Caco-2 (cell line): ENCODE results near the gene DBP. TPM values are rescaled to one million over a fixed set of nuclear protein-coding genes. Genes with fewer than 3 reads are reported as not detected.

Experiments used
- BruUV-seq: library from RNA; stranded (reverse); fragments of 400-500 nt; replicated peaks from 2 replicates; lab custom pipeline; 2021; lab: Mats Ljungman, UMichigan
- CTCF ChIA-PET: fragments of 300-600 bp; sonication (Branson Sonifier 250); formaldehyde crosslinking; loops from one replicate; lab custom pipeline; 2022; ENCODE audit warnings: antibody characterized with exemption; lab: Charles Lee
- POLR2A ChIA-PET: fragments of 300-600 bp; sonication (Branson Sonifier 250); formaldehyde crosslinking; loops from one replicate; lab custom pipeline; 2022; ENCODE audit warnings: antibody characterized with exemption; lab: Charles Lee
- DNase-seq, 2 experiments: peaks; one replicate each; pipeline versions ENCODE4 v3.0.0 to v3.0.0-alpha.2; 2020 to 2022
- H3K27me3 ChIP-seq: replicated peaks from 2 replicates; pipeline ENCODE4 v1.6.0; 2011; ENCODE audit warnings: low read length; ENCODE audit not compliant: control insufficient read depth, insufficient read depth
- H3K36me3 ChIP-seq: 2 replicates; pipeline ENCODE4 v1.5.1; 2011; ENCODE audit warnings: low read length; ENCODE audit not compliant: control insufficient read depth, insufficient read depth
- H3K4me1 ChIP-seq: fragments of 250-450 bp; sonication (Bioruptor Pico); 2 replicates; pipeline ENCODE4 v1.5.1; 2020; ENCODE audit warnings: mild to moderate bottlenecking
- H3K4me3 ChIP-seq: 2 replicates; pipeline ENCODE4 v1.5.1; 2011; ENCODE audit warnings: low read depth, mild to moderate bottlenecking, control low read depth, low read length
- H3K9me3 ChIP-seq: fragments of 250-450 bp; sonication (Bioruptor Pico); 2 replicates; pipeline ENCODE4 v1.5.1; 2020; ENCODE audit warnings: mild to moderate bottlenecking, moderate library complexity
- H3K27ac Mint-ChIP-seq: one replicate; pipeline ENCODE4 v1.8.0; 2022; ENCODE audit warnings: mixed read lengths; ENCODE audit not compliant: unreplicated experiment
- H3K27me3 Mint-ChIP-seq: one replicate; pipeline ENCODE4 v1.8.0; 2022; ENCODE audit warnings: mixed read lengths; ENCODE audit not compliant: insufficient read depth, unreplicated experiment
- H3K36me3 Mint-ChIP-seq: one replicate; pipeline ENCODE4 v1.8.0; 2022; ENCODE audit warnings: mild to moderate bottlenecking, mixed read lengths; ENCODE audit not compliant: insufficient read depth, unreplicated experiment
- H3K4me1 Mint-ChIP-seq: one replicate; pipeline ENCODE4 v1.8.0; 2022; ENCODE audit warnings: low read depth, mixed read lengths; ENCODE audit not compliant: unreplicated experiment
- H3K4me3 Mint-ChIP-seq: one replicate; pipeline ENCODE4 v1.8.0; 2022; ENCODE audit warnings: mild to moderate bottlenecking, moderate library complexity, mixed read lengths; ENCODE audit not compliant: unreplicated experiment
- H3K9me3 Mint-ChIP-seq: one replicate; pipeline ENCODE4 v1.8.0; 2022; ENCODE audit warnings: mixed read lengths; ENCODE audit not compliant: unreplicated experiment
- intact Hi-C: fragments of 100-400 bp; cut with micrococcal nuclease; formaldehyde crosslinking; loops from one replicate; pipeline ENCODE4 v1.10.0; 2022; ENCODE audit not compliant: unreplicated experiment
- total RNA-seq: library from RNA; stranded (reverse); gene quantifications from 2 replicates; pipeline ENCODE4 v1.2.3, GENCODE V29; 2022
- TF ChIP-seq, protein P1 (sequence below), 2 experiments: fragments of 200-600 bp in 1 of 2; IDR thresholded peaks; 1 replicate in 1 of 2; 2 replicates in 1 of 2; pipeline versions ENCODE4 v1.5.1 to v1.8.0; 2011 to 2022; ENCODE audit warnings: antibody characterized with exemption in 1 of 2, control low read depth in 1 of 2, inconsistent platforms in 1 of 2, low read depth in 1 of 2, low read length in 1 of 2, mild to moderate bottlenecking in 1 of 2, moderate library complexity in 1 of 2; ENCODE audit not compliant: insufficient read depth in 1 of 2, severe bottlenecking in 1 of 2, unreplicated experiment in 1 of 2

The DBP gene
- total RNA-seq, 1 experiment from 2014 or later, result 17.4 TPM

DNA sequence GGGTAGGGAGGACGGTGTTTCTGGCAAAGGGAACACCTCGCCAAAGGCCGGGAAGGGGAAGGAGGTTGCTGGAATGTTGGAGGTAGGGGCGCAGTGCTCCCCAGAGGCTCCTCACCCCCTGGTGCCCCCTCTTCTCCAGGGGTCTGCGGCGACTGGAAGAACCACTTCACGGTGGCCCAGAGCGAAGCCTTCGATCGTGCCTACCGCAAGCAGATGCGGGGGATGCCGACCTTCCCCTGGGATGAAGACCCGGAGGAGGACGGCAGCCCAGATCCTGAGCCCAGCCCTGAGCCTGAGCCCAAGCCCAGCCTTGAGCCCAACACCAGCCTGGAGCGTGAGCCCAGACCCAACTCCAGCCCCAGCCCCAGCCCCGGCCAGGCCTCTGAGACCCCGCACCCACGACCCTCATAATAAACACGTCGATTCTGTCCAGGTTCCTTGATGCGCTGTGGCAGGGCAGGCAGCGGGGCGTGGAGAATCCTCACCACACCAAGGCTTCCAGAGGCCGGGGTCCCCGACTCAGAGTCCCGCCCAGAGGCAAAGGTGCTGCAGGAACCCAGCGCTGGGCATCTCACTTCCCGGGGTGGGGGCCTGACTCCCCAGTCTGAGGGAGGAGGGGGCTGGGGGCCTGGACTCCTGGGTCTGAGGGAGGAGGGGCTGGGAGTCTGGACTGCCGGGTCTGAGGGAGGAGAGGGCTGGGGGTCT lies 38.0 kb downstream of the DBP start:
- CTCF ChIA-PET, result no interaction called here
- no TSS peak for BruUV-seq
- H3K27ac Mint-ChIP-seq, result no peak overlapping the region

DNA sequence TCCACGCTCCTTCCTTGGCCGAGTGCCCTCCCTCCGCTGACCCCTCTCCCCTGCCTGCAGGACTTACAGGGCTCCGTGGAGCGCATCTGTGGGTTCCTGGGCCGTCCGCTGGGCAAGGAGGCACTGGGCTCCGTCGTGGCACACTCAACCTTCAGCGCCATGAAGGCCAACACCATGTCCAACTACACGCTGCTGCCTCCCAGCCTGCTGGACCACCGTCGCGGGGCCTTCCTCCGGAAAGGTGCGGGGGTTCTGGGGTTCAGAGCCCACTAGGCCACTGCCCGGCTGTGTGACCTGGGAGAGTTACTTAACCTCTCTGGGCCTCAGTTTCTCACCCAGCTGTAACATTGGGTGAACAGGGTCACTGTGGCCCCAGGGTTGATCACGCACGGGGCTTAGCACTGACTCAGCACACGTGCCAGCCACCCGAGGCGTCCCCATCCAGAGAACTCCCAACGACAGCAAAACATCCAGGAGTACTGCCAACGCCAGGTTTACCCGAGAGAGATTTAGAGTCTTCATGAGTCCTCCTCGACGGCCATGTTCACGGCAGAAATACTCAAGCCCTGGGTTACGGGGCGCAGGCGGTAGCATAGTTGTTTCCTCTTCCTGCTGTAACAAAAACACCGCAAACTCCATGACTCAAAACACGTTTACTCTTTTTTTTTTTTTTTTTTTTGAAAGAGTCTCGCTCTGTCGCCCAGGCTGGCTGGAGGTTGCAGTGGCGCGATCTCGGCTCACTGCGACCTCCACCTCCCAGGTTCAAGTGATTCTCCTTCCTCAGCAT lies 40.3 kb downstream of the DBP start:
- Histone ChIP-seq H3K4me1 (peaks cover 2% of the 10 kb centered on the region), H3K27me3 (no peaks in the 10 kb centered on the region), H3K36me3 (no peaks in the 10 kb centered on the region), H3K4me3 (no peak overlapping the region), H3K9me3 (no peaks in the 10 kb centered on the region)
- intact Hi-C loops, result no loop called here
- DNase-seq, result no peak
- CTCF ChIA-PET, result no interaction called here
- no peaks in the 10 kb centered on the region for H3K9me3 Mint-ChIP-seq
- no peak overlapping the region for H3K27ac Mint-ChIP-seq
- POLR2A ChIA-PET, result no interaction called here
- no peak overlapping the region for H3K4me3 Mint-ChIP-seq
- H3K4me1 Mint-ChIP-seq, result peaks cover 2% of the 10 kb centered on the region
- TF ChIP-seq, protein P1, sequence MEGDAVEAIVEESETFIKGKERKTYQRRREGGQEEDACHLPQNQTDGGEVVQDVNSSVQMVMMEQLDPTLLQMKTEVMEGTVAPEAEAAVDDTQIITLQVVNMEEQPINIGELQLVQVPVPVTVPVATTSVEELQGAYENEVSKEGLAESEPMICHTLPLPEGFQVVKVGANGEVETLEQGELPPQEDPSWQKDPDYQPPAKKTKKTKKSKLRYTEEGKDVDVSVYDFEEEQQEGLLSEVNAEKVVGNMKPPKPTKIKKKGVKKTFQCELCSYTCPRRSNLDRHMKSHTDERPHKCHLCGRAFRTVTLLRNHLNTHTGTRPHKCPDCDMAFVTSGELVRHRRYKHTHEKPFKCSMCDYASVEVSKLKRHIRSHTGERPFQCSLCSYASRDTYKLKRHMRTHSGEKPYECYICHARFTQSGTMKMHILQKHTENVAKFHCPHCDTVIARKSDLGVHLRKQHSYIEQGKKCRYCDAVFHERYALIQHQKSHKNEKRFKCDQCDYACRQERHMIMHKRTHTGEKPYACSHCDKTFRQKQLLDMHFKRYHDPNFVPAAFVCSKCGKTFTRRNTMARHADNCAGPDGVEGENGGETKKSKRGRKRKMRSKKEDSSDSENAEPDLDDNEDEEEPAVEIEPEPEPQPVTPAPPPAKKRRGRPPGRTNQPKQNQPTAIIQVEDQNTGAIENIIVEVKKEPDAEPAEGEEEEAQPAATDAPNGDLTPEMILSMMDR (IDR thresholded peaks at IDR 0.05; ENCODE audit: insufficient read depth in 1 of 2, low read depth in 1 of 2, low read length in 1 of 2, severe bottlenecking in 1 of 2, unreplicated experiment in 1 of 2), result no peak
- peaks cover 5% of the 10 kb centered on the region for H3K36me3 Mint-ChIP-seq
- BruUV-seq, result no TSS peak
- H3K27me3 Mint-ChIP-seq, result no peaks in the 10 kb centered on the region

More for the DNA sequence above, 38.0 kb downstream of the DBP start:
- no peak overlapping the region for H3K4me3 Mint-ChIP-seq
- H3K36me3 Mint-ChIP-seq, result peaks cover 5% of the 10 kb centered on the region
- H3K4me1 Mint-ChIP-seq, result peaks cover 8% of the 10 kb centered on the region
- H3K27me3 Mint-ChIP-seq, result no peaks in the 10 kb centered on the region
- Histone ChIP-seq H3K4me3 (no peak overlapping the region), H3K27me3 (no peaks in the 10 kb centered on the region), H3K36me3 (no peaks in the 10 kb centered on the region), H3K9me3 (no peaks in the 10 kb centered on the region), H3K4me1 (peaks cover 7% of the 10 kb centered on the region)
- no peak for DNase-seq
- POLR2A ChIA-PET, result no interaction called here
- no peaks in the 10 kb centered on the region for H3K9me3 Mint-ChIP-seq
- intact Hi-C loops, result no loop called here
- TF ChIP-seq, protein P1 (IDR thresholded peaks at IDR 0.05; ENCODE audit: insufficient read depth in 1 of 2, low read depth in 1 of 2, low read length in 1 of 2, severe bottlenecking in 1 of 2, unreplicated experiment in 1 of 2), result no peak

DNA sequence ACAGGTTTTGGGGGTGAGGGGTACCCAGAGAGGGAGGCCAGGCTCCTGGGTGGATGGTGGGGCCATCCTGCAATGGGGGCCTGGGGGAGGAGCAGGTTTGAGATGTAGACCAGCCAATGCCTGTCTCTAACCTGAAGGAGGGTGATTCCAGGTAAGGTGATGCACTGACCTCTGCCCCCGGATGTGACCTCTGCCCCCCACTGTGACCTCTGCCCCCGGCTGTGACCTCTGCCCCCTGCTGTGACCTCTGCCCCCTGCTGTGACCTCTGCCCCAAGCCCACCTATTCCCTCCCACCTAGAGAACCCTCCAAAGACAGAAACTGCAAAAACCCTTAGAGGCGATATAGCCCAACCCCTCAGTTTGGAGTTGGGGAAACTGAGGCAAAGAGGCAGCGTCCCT lies 40.9 kb downstream of the DBP start:
- ChIA-PET CTCF (no interaction called here), POLR2A (no interaction called here)
- no peaks in the 10 kb centered on the region for H3K36me3 Mint-ChIP-seq
- H3K4me3 Mint-ChIP-seq, result no peak overlapping the region
- no peak overlapping the region for H3K4me3 ChIP-seq
- H3K4me1 ChIP-seq, result no peaks in the 10 kb centered on the region
- no peak for DNase-seq
- no peaks in the 10 kb centered on the region for H3K9me3 Mint-ChIP-seq
- no peaks in the 10 kb centered on the region for H3K27me3 ChIP-seq
- H3K36me3 ChIP-seq, result no peaks in the 10 kb centered on the region
- no TSS peak for BruUV-seq
- no peaks in the 10 kb centered on the region for H3K27me3 Mint-ChIP-seq
- H3K27ac Mint-ChIP-seq, result no peak overlapping the region
- TF ChIP-seq, protein P1 (IDR thresholded peaks at IDR 0.05; ENCODE audit: insufficient read depth in 1 of 2, low read depth in 1 of 2, low read length in 1 of 2, severe bottlenecking in 1 of 2, unreplicated experiment in 1 of 2), result no peak
- no peaks in the 10 kb centered on the region for H3K9me3 ChIP-seq
- no peaks in the 10 kb centered on the region for H3K4me1 Mint-ChIP-seq
- intact Hi-C loops, result no loop called here
